Activated CD8-positive, alpha-beta memory T cell treated with anti-CD3 and anti-CD28 coated beads, Interleukin-2, amount 50 U/mL, for 24 hours (primary cell): ENCODE measurements around the gene APOBEC3B.
A peak's percentile ranks its signal among the peaks of the same experiment; 100 is the strongest.
"Not testable (repeated sequence)": the region's sequence is repeated elsewhere in the genome, so short reads cannot be mapped to it uniquely, and the experiment has no call there.

Experiments
- DNase-seq: peaks from one replicate; pipeline ENCODE4 v3.0.0-alpha.2; 2020; ENCODE audit errors: extremely low read depth

The APOBEC3B gene

DNA sequence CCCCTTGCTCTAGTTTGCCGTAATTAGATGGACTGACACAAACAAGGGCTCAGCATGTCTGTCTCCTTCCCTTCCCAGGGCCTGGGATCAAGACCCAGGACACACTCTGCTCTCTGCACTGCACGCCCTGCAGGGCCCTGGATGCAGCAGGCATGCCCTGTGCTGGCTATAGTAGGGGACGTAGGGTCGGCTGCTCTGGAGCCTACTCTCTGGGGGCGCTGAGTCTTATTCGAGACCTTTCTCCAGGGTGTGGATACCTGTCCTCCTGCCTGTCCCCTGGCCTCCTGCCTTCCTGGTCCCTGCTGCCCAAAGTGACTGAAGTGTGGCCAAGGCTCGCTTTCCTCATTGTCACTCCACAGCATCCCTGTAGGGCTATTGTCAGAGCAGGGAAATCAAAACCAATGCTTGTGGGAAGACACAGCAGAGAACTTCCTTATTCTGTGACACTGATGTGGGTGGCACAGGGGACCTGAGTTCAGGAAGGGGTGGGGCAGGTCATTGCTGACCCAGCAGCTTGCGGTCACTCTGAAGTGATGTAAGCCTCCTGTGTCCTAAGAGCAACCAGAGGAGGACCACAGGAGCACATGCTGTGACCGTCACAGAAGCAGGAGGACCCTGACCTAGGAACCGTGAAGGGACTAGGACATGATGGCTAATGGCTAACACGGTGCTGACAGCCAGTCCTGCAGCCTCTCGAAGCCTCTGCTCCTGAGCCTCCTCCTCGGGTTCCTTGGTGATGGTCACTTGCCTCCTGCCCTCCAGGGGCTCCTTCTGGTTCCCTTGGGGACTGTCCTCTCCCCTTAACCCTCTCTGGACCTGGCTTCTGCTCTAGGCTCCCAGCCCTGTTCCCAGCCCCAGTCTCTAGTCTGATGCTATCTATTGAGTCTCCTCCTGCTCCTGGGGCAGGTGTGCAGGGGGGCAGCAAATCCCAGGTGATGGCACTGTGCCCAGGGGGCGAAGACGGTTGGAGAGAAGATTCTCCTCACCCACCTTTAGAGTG is 14.4 kb upstream of the APOBEC3B start:
- no peak for DNase-seq

DNA sequence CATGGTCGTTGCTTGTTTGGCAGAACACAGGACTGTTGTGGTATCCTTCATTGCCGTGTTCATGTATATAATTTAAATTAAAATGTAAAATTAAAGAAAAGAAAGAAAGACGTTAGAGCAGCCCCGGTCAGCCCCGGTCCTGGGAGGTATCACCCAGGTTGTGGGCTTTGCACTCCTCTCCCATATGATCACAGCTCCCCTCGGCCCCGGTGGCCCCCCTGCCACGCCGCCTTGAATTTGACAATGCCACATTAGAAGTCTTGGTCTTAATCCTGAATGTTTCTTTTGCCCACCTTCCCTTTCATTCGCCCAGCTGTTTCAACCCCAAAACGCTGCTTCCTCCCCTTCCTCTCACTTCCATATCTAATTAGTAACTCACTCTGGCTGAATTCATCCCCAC is 13.3 kb upstream of the APOBEC3B start:
- no peak for DNase-seq

DNA sequence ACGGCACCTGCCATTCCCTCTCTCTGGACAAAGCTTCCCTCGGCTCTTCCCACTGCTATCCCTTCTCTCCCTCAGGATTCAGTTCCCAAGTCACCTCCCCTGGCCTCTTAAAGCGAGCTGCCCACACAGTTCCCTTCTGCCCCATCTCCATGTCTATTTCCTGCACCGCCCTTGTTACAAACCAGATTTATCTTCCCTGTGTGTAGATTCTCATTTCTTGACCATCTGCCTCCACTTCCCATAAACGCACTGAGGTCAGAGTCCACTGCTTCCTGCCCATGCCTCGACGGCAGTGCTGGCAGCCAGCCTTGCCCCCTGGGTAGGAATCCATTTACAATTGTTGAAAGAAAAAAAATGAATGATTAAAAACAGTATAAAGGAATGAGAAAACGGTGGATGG is 11.6 kb upstream of the APOBEC3B start:
- DNase-seq: no peak

DNA sequence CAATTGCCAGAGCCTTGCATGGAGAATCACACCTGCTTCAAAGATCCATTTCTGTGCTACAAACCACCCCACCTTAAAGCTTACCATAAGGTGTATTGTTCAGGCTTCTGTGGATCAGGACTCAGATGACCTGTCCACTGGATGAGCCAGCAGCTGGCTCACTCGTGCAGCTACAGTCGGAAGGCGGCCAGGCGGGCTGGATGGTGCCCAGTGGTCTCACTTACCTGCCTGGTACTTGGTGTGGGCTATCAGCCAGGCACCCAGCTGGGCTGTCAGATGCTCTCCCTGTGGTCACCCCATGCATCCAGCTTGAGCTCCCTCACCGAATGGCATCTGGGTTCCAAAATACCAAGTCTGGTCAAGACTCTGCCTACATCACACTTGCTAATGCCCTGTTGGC is 10.9 kb upstream of the APOBEC3B start:
- no peak for DNase-seq

DNA sequence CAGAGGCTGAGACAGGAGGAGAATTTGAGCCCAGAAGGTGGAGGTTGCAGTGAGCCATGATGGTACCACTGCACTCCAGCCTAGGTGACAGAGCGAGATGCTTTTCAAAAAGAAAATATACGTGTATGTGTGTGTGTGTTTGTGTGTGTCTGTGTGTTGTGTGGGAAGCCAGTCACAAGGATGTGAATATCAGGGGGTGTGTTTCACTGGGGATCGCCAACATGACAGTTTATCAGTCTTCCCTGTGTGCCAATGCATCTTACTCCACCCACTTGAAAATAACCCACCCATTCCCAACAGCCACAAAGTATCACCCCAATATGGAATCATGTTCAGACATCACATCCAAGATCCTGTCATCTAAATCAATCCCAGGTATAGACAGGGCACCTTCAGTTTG is 10.4 kb upstream of the APOBEC3B start:
- DNase-seq: no peak

DNA sequence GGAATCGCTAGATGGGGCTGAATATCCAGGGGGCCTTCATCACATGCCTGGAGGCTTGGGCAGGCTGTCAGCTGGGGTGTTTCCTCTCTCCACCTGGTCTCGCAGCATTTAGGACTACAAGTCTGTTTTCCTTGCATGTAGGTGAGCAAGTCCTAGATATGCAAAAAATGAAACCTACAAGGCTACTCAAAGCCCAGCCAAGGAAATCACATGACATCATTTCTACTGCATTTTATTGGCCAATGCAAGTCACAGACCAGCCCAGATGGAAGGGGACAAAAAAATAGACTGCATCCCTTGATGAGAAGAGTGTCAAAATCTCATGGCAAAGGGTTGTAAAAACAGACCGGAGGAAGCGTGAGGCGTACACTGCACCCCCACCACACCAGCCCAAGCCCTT is 9.6 kb upstream of the APOBEC3B start:
- DNase-seq: no peak

DNA sequence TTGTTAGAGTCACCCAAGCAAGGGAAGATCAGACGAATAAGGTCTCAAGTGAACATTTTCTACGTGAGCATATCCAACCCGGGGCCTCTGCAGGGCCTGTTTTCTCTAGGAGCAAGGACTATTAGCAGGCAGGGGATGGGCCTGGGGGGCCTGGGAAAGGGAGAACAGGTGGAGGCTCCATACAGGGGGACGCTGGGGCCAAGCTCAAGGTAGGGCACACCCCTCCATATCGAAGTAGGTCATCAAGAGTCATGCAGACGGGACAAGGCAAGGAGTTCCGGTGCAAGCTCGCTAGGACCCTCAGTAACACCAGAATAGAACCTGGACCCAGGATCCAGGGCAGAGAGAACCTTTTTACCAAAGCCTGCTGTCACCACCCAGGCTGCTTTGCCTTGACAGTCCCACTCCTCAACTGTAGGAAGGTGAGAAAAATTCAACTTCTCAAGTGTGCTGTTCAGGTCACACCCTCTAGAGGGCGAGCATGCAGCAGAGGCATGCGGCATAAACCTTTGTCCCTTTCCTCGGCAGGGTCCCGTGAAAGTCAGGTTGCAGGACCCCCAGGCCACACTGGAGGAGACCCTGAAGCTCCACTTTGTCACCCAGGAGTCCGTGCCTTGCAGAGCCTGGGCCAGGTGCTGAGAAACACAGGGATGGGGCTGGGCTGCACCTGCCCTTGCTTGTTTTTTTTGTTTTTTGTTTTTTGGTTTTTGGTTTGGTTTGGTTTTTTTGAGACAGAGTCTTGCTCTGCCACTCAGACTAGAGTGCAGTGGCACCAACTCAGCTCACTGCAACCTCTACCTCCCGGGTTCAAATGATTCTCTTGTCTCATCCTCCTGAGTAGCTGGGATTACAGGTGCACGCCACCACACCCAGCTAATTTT is 8.6 kb upstream of the APOBEC3B start:
- DNase-seq: peak; percentile 21

DNA sequence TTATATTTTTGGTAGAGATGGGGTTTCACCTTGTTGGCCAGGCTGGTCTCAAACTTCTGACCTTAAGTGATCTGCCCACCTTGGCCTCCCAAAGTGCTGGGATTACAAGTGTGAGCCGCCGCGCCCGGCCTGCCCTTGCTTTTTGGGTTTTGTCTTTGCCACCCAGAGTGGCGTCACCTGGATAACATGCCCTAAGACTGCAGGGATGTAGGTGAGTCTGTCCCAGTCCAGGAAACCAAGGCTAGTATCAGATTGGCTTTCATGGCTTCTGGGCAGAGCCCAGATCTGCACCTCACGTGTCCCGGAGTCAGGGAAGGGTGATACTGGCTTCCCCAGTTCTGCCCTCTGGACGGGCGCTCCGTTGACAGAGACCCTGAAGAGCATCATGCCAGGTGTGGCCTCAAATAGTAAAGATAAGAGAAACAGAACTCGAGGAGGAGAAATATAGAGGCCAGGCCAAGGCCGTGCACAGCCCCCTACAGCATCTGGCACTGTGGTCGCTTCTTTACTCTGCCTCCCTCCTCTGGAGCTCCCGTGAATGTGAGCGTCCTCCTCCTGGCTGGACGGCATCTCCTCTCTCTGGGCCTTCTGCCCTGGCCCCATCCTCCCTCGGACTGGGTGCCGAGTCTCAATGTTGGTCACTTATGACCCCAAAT is 7.8 kb upstream of the APOBEC3B start:
- DNase-seq: no peak

DNA sequence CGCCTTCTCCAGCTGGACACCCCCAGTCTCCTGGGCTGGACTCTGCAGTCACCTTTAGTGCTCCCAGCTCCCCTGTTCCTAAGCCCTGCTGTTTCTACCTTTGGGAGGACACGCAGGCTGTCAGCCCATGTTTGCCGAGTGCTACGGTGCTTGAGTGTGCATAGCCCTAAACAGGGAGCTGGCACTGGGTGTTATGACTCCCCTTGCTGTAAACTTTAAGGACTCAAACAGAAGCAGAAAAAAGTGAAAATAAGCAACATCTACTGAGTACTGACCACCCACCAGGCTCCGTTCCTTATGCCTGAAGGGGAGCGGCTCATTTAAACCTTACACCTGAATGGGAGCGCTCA is 7.3 kb upstream of the APOBEC3B start:
- DNase-seq: no peak

DNA sequence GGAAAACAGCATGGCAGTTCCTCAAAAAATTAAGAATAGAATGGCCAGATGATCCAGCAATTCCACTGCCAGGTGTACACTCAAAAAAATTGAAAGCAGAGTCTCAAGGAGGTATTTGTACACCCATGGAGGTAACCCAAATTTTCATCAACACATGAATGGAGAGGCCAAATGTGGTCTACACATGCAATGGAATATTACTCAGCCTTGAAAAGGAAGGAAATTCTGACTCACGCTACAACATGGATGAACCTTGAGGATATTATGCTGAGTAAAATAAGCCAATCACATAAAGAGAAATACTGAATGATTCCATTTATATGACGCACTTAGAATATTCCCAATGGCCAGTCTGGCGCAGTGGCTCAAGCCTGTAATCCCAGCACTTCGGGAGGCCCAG is 4.9 kb upstream of the APOBEC3B start:
- not testable (repeated sequence) for DNase-seq

DNA sequence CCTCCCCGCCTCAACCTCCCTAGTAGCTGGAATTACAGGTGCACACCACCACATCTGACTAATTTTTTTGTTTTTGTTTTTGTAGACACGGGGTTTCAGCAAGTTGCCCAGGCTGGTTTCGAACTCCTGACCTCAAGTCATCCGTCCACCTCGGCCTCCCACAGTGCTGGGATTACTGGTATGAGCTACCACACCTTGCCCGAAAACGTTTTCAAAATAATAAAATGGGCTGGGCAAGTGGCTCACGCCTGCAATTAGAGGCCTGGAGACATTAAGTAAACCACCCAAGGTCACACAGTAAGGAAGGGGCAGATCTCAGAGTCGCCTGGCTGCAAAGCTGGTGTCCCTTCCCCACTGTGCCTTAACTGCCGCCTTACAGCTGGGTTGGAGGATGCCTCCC is 1.6 kb upstream of the APOBEC3B start:
- not testable (repeated sequence) for DNase-seq

DNA sequence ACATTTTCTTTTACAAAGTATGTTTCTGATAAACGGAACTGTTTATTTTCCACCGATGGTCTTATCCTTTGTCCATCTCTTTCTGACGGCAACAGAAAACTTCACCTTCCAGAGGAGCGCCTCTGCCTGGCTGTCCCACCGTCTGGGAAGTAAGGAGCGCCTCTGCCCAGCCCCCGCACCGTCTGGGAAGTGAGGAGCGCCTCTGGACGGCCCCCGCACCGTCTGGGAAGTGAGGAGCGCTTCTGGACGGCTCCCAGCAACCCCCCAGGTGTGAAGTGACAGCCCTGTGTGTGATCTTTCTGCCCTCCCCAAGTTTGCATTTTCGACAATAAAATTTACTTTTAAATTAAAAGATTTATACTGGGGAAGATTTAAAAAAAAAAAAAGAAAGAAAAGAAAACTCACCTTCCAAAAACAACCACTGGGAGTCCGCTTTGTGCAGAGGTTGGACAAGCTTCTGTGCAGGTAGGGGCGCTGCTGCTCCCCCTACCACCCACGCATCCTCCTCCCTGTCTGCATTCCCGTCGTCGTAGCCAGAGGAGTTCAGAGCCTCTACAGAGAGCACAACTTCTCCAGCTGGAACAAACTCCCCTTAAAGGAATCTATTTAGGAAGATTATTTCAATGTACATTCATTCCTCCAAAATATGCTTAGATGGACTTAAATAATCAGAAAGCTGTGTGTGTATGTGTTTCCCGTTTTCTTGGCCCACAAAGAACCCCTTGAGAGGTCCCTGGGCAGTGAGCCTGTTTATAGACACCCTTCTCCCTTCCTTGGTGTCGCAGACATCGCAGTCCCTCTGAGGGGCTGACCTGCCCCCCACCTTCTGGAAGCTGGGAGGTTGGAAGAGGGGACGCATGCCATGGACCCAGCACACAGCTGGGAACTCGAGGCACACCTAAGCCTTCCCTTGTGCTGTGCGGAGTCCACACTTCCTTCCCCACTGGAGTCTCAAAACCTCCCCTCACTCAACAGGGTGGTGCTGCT is 849 bp upstream of the APOBEC3B start:
- DNase-seq: no peak

DNA sequence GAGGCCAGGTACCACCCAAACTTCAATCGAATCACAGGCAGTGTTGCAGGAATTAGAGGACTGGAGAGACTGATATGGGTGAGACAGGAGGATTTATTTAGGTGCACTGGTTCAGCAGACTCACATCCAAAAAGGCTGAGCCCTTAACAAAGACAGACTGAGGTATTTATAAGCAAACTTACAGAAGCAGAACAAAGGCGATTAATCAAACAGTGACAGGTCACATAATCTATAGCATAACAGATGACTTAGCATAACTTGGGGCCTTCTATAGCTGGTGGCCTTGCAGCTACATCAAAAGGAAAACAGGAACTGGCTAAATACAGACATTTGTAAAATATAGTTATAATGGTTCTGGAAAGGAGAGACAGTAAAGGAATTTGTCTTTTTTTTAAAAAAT is 2.1 kb downstream of the APOBEC3B start:
- DNase-seq: no peak

DNA sequence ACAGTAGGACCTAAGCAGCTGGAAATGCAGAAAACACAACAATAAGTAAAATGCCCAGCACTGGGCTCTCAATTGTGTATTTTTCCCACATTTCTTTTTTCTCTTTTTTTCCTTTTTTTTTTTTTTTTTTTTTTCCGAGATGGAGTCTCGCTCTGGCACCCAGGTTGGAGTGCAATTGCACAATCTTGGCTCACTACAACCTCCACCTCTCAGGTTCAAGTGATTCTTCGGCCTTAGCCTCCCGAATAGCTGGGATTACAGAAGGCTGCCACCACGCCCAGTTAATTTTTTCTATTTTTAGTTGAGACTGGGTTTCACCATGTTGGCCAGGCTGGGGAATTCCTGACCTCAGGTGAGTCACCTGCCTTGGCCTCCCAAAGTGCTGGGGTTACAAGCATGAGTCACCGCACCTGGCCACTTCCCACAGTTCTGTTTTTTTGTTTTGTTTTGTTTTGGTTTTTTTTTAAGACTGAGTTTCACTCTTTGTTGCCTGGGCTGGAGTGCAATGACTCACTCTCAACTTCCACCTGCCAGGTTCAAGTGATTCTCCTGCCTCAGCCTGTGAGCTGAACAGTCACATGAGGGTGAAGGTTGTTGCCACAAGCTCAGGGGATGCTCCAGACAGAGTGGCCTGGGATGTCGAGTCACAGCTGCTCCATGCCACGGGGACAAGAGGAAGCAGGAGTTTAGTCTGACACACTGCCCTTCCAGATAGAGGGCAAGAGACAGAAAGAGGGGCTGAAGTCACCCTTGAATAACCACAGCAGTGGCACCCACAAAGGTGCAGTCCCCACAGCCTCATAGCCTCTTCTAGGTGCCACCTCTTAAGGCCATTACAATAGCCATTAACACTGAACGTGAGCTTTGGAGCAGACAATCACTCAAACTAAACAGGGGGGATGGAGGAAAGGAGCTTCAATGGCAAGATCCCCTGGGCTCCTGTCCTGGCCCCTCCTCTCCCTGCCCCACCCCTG is 2.9 kb downstream of the APOBEC3B start:
- peak; percentile 69 for DNase-seq

DNA sequence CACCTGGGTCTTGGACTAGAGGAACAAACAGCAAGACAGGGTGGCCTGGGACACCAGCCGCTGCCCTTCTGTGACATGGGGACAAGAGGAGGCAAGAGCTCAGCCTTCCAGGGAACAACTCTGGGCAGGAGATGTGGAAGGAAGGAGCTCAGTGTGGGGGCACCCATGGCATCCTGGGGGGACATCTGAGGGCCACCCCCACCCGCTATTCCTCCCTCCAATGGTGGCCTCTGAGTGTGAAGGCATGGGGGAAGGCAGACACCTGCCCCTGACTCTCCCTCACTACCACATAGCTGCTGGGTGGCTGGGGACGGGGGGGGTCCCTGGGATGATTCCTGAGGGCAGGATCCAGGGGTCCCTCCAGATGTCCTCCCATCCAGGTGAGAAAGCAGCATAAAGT is 4.5 kb downstream of the APOBEC3B start:
- DNase-seq: no peak

DNA sequence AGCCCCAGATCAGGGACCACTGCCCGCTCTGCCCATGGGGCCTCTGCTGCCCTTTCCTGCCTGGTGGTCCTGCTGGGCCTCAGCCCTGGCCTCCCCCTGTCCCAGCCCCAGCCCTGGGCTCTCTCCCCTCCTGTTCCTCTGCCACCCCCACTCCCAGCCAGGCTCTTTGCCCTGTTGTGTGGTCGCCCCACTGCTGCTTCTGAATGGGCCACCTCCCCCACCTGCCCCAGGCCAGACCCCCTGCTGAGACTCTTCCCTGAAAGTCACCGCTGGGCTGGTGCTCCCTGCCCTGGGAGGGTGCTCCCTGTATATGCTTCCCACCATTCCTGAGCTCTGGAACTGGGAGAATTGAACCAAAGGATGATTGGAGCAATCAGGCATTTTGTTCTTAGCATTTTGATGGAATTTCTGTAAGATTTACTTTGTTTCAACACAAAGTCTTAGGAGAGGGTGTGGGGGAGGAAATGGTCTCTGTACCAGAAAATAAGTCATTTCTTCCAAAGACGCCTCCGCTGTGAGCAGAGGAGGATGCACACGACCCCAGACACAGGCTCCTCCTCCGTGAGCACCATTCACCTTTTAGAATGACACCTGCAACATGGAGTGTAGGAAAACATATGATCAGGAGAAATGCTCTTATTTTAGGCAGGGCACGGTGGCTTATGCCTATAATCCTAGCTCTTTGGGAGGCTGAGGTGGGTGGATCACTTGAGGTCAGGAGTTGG is 5.2 kb downstream of the APOBEC3B start:
- no peak for DNase-seq

DNA sequence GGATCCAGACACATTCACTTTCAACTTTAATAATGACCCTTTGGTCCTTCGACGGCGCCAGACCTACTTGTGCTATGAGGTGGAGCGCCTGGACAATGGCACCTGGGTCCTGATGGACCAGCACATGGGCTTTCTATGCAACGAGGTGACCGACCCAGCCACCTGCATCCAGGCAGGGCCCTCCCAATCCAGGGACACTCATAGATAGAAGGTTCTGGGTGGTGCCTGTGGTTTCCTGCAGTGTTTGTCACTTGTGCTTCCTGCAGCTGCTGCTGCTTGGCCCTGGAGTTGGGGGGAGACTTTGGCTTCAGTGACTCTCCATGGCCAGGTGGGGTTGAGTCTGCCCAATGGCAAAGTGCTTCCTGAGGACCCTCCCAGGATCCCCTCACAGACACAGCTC is 7.3 kb downstream of the APOBEC3B start:
- no peak for DNase-seq

DNA sequence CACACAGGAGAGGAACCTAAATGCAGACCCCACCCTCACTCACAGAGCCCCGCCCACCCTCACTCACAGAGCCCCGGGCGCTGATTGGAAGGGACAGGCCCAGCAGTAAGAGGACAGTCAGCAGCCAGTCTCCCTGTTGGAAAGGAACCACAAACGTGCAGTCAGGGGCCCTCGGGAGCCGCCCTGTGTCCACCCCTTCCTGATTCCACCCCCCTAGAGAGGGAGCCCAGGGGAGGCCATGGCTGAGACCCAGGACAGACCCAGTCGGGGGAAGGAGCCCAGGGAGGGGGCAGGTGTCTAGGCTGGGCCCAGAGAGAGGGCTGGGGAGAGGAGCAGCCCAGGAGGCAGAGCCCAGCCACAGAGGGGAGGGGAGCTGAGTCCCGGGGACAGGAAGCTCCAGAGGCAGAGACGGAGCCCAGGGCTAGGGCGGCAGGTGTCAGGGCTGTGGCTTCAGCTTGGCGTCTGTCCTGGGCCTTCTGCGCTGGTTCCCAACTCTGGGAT is 10.8 kb downstream of the APOBEC3B start:
- DNase-seq: not testable (repeated sequence)

DNA sequence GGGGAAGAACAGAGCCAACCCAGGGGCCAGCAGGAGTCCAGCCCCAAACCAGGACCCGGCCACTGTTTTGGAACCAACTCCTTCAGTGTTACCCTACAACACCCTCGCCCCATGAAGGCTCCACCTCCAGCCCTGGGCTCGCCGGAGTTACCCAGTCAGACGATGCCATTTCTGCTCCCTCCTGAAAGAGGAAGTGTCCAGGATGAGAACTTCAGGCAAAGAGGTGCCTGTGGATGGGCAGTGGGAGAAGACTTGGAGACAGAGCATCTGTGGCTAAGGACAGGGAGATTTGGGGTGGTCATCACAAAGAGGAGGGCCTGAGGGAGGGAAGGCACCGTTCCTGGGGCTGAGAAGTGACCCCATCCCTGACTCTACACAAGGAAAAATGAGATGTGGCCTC is 14.0 kb downstream of the APOBEC3B start:
- DNase-seq: no peak
